Stimulated activated CD4-positive, alpha-beta T cell treated with anti-CD3 and anti-CD28 coated beads, Interleukin-12 subunit alpha, Interleukin-12 subunit beta, amount 100 ng/mL, for 4 hours (primary cell): ENCODE data around the gene CACNA2D2.

Experiments used
- DNase-seq: peaks from one replicate; pipeline ENCODE4 v3.0.0-alpha.2; 2020

CACNA2D2 gene

DNA sequence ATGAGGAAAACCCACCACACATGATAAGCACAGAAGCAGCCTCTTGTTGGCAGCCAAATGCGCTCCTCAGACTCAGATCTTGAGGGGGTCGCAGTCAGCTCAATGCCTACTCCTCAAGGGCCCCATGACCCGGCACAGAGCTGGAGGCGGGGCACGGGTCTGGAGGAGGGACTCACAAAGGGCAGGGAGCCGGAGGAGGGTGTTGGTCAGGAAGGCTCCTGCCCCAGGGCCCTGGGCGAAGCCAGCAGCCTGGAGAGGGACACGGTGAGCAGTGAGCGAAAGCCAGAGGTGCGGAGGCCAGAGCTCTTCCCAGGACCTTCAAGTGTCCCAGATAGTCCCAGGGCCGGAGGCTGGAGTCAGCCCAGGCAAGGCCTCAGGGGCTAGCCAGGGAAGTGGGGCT, 9.8 kb downstream of the CACNA2D2 start:
- no peak for DNase-seq

DNA sequence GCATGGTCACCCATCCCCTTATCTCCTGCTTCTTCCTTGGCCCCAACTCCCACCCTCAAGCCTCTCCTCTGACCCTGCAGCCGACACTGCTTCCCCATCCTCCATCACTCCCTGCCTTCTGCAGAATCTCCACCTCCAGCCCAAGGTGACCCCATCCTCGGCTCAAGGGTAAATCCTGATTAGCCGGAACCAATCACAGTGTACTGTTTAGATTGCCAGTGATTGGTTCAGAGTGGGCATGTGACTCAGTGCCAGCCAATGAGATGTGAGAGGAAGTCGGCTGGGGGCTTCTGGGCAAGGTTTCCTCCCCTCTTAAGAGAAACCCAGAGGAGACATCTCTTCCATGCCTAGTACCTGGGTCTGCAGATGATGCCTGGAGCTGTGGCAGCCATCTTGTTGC, 10.3 kb downstream of the CACNA2D2 start:
- no peak for DNase-seq

DNA sequence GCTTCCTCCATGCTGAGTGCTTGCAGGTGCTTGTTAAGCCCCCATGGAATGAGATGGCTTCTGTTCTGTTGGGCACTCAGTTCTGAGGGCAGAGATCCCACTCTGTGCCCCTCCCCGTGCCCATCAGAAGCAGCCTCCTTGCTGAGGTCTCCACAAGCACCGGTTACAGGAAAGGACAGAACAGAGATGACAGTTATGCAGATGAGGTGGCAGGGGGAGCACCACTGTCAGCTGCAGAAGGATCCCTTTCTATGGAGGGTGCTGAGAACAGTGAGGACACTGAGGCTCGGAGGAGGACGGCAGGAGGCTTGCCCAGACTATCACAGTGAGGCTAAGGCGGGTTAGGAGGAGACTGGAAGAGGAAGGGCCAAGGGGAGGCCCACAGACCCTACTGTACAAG, 12.4 kb downstream of the CACNA2D2 start:
- DNase-seq = no peak

GRCh38 chr3:50490424-50490823, 13.0 kb downstream of the CACNA2D2 start:
- no peak for DNase-seq

DNA sequence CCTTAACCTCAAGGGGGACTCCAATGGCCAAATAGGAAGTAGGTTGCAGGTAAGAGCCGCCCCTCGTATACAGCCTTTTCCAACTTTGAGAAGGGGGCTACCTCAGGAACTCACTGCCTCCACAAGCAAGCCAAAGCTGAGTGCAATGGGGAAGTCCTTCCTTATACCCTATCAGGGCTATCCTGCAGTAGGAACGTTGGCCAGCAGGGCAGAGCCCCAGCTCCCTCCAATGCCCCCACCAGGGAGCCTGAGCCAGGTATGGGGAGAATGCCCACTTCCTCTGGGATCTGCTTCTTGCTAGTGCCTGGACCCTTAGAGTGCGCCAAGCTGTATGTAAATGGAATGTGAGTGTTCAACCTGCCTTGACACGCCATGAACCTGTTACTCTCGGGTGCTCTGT, 16.3 kb downstream of the CACNA2D2 start:
- no peak for DNase-seq

DNA sequence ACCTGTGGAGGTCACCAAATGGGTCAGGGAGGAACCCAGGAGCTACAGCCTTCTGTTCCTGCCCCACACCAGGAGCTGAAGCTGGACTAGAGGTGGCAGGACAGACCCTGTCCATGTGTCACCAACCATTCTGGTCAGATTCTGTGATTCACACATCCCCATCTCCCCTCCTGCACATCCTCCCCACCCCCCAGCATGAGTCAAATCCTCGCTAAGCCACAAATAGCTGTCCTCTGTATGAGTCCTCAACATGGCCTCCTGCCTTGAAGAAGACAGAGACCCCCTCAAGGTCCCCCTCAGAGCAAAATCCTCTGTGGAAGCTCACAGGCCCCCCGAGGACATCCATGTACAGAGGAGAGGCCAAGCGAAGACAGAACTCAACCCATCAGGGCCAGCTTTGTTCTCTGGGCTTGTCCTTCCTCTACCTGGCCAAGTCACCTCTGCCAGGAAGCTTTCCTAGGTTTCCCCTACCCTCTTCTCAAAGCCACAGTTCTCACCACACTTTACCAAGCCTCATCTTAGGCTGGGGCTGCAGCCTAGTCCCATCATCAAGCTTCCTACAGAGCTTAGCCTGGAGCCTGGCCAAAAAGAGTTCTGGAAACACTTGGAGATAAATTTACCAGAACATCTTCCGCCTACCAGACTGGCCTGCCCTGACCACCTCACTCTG, 17.1 kb downstream of the CACNA2D2 start:
- no peak for DNase-seq

- no peak for DNase-seq
Observed at GRCh38 chr3:50484722-50485121, 18.7 kb downstream of the CACNA2D2 start.

GRCh38 chr3:50483374-50483773, 20.1 kb downstream of the CACNA2D2 start:
- DNase-seq = no peak

GRCh38 chr3:50481992-50482391, 21.4 kb downstream of the CACNA2D2 start:
- DNase-seq = no peak

DNA sequence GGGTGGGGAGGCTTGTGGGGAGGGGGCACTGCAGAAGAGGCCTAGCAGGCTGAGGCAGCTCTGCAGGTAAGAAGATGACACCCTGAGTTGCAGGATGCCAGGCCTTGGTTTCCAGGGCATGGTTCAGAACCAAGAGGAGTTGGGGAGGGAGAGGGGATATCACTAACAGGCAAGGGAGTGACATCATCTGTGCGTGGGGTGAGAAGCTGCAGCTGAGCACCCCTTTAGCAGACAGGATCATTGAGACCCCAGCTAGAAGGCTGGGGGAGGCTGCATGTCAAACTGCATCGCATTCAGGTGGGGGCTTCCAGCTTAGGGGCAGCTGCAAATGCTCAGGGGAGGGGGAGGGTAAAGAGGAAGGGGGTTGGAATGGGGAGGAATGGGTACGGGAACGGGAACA, 23.0 kb downstream of the CACNA2D2 start:
- DNase-seq = no peak

DNA sequence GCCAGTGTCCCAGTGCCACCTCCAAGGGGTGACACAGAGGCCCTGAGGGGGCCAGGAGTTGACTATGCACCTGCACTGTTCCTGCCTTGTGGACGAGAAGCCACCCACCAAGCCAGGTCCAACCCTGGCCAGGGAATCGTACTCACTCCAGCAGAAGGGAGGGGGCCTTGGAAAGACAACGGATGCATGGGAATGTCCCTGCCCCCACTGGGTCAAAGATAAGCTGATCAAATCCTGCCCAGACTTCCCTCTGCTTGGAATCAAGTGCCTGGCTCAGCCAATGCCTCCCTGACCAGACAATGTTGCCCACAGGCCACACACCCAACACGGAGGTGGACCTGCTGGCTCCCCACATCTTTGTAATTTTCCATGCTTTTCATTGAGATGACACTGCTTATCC, 23.9 kb downstream of the CACNA2D2 start:
- no peak for DNase-seq

GRCh38 chr3:50478671-50479260, 24.7 kb downstream of the CACNA2D2 start:
- DNase-seq = no peak

GRCh38 chr3:50478051-50478450, 25.4 kb downstream of the CACNA2D2 start:
- no peak for DNase-seq

- DNase-seq = no peak
Observed at GRCh38 chr3:50475348-50475747, 28.1 kb downstream of the CACNA2D2 start.

- DNase-seq = no peak
Observed at GRCh38 chr3:50474717-50475116, 28.7 kb downstream of the CACNA2D2 start.

GRCh38 chr3:50473768-50474167, 29.7 kb downstream of the CACNA2D2 start:
- no peak for DNase-seq

DNA sequence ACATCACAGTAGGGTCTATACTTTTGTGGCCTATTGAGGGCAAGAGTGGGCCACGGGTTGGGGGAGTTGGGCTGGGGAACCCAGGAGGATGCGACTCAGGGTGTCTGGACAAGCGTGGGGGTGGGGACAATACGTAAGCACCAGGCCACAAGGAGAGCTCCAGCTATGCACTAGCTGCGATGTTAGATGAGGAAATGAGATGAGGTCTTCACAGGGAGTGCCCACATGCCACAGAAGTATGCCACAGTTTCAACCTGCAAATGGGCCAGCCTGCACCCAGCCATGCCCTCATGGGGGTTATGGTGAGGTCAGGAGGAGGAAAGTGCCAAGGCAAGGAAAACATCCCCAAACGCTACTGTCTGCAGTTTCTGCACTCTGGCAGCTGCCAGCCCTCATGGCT, 30.5 kb downstream of the CACNA2D2 start:
- no peak for DNase-seq

- no peak for DNase-seq
Observed at GRCh38 chr3:50470658-50471057, 32.8 kb downstream of the CACNA2D2 start.

DNA sequence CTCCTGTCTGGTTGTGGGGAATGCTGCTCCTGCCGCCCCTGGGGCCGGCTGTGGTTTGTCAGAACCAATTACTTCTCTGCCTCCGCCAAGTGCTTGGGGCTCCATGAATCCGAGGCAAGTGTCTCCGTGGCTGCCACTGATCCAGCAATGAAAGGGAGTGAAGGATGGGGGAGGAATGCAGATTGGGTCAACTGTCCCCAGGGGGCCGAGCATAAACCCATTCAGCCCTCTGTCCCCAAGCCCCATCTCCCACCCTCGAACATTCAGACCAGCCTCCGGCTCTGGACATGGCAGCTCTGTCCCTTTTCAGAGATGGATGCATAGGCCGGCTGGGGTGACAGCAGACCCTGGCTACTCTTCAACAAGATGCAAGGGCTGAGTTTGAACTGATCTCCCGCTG, 35.5 kb downstream of the CACNA2D2 start:
- DNase-seq = no peak

- DNase-seq = no peak
Observed at GRCh38 chr3:50466177-50466576, 37.3 kb downstream of the CACNA2D2 start.

- no peak for DNase-seq
Observed at GRCh38 chr3:50464569-50464968, 38.9 kb downstream of the CACNA2D2 start.

GRCh38 chr3:50459785-50460184, 43.6 kb downstream of the CACNA2D2 start:
- DNase-seq = no peak

- no peak for DNase-seq
Observed at GRCh38 chr3:50457988-50458387, 45.4 kb downstream of the CACNA2D2 start.

- no peak for DNase-seq
Observed at GRCh38 chr3:50455161-50456018, 48.0 kb downstream of the CACNA2D2 start.
